Heart left ventricle (tissue), 13 donors: ENCODE data around the gene G6PC2.

Source experiments
- POLR2A ChIP-seq, 2 donors: fragments of 450-650 bp; IDR thresholded peaks; one replicate each; pipeline ENCODE4 v1.6.1; 2017; ENCODE audit warnings: antibody characterized with exemption in 2 of 2, mild to moderate bottlenecking in 2 of 2, moderate library complexity in 2 of 2
- TF ChIP-seq, protein P1 (sequence below), 12 donors: fragments of 200-600 bp; sonication (generic) in 4 of 12; IDR thresholded peaks; one replicate each; pipeline versions ENCODE4 v1.5.0 to v1.8.0; 2018 to 2022; ENCODE audit warnings: antibody characterized with exemption in 12 of 12, mild to moderate bottlenecking in 5 of 12
- donor health status: ischemic (EF 13 %, LVEDD 7.1; RV severe dilation, severe dysfunction).
- donor health status: DM: no; HTN: yes; CAD: no.
- donor health status: DM: no; HTN: no; CAD: no.
- donor health status: ischemic (EF 25% LVEDD 6.9; RV normal size, moderate dysfunction).
- donor health status: ischemic (EF 25% LVEDD 5.7; RV mildly dilated, moderate dysfunction).
- donor health status: ischemic (EF 35%, LVEDD 5.7; RV mildly dilated, moderate dysfunction).
- donor health status: nonischemic (EF 11% LVEDD 7.7; RV severe dilation, severe dysfunction).
- donor health status: DM: yes; HTN: yes; CAD: no.
- donor health status: PGD.
- donor health status: ischemic (EF 29% LVEDD 5.4; RV normal size, mild dysfunction).
- donor health status: nonischemic (EF 23%, LVEDD 6.1; RV moderate dilation, normal function).

DNA sequence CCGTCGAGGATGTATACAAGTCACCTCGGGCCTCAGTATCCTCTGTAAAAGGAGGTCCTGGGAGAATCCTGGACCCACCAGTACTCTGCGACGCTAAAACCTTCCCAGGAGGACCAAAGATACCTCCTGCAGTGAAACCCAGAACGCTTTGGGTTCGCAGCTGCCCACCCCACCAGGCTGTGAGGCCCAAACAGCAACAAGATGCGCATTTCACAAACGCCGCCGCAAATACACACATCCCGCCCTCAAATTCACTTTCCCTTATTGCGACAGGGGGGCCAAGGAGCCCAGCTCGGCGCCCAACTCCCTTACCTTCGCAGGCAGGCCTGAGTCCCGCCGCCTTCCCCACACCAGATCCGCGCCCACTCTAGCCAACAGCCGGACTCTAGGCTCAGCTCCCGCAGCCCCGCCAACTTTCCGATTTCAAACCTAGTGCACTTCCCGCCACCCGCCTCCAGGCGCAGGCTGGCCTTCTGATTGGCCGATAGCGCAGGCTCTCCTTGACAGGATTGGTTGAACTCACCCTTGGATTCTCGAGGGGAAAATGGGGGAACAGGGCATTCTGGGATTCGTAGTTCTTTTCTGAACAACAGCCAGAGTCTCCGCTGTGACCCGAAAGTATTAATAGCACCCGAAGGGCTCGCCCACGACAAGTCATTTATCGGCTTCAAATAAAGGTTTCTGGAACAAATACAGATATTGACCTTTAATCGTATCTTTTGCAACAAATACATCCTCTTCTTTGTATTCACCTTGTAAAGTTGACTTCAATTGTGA, 10.9 kb upstream of the G6PC2 start, which contains the start of gene SPC25:
- TF ChIP-seq, protein P1, sequence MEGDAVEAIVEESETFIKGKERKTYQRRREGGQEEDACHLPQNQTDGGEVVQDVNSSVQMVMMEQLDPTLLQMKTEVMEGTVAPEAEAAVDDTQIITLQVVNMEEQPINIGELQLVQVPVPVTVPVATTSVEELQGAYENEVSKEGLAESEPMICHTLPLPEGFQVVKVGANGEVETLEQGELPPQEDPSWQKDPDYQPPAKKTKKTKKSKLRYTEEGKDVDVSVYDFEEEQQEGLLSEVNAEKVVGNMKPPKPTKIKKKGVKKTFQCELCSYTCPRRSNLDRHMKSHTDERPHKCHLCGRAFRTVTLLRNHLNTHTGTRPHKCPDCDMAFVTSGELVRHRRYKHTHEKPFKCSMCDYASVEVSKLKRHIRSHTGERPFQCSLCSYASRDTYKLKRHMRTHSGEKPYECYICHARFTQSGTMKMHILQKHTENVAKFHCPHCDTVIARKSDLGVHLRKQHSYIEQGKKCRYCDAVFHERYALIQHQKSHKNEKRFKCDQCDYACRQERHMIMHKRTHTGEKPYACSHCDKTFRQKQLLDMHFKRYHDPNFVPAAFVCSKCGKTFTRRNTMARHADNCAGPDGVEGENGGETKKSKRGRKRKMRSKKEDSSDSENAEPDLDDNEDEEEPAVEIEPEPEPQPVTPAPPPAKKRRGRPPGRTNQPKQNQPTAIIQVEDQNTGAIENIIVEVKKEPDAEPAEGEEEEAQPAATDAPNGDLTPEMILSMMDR (IDR thresholded peaks at IDR 0.05) = no peak
- TF ChIP-seq POLR2A (IDR thresholded peaks at IDR 0.05) = no peak
